Testis (tissue), 2 donors: ENCODE measurements around the gene ARHGAP20.

Experiments
- POLR2A ChIP-seq: fragments of 450-650 bp; IDR thresholded peaks from one replicate; pipeline ENCODE4 v1.6.1; 2017; ENCODE audit warnings: antibody characterized with exemption, mild to moderate bottlenecking, moderate library complexity
- TF ChIP-seq, protein P1 (sequence below), 3 experiments: fragments of 450-650 bp in 2 of 3; fragments of 200-600 bp in 1 of 3; sonication (generic) in 1 of 3; IDR thresholded peaks; one replicate each; pipeline ENCODE4 v1.5.1; 2016 to 2019; ENCODE audit warnings: antibody characterized with exemption in 3 of 3, mild to moderate bottlenecking in 2 of 3, moderate library complexity in 1 of 3

DNA sequence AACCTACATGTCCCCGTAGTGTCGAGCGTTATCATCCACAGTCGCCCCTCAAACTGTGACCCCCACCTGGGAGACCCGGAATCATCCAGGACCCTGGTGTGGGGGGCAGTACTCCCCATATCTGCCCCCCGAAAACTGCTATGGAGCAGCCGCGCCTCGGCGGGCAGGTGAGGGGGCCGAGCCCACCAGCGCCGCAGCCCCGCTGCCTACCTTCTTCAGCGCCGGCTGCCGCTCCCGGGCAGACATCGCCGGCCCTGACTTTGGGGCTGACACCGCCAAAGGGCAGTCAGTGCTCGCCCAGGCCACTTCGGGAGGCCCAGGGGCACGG is 825 bp downstream of the ARHGAP20 start:
- TF ChIP-seq, protein P1, sequence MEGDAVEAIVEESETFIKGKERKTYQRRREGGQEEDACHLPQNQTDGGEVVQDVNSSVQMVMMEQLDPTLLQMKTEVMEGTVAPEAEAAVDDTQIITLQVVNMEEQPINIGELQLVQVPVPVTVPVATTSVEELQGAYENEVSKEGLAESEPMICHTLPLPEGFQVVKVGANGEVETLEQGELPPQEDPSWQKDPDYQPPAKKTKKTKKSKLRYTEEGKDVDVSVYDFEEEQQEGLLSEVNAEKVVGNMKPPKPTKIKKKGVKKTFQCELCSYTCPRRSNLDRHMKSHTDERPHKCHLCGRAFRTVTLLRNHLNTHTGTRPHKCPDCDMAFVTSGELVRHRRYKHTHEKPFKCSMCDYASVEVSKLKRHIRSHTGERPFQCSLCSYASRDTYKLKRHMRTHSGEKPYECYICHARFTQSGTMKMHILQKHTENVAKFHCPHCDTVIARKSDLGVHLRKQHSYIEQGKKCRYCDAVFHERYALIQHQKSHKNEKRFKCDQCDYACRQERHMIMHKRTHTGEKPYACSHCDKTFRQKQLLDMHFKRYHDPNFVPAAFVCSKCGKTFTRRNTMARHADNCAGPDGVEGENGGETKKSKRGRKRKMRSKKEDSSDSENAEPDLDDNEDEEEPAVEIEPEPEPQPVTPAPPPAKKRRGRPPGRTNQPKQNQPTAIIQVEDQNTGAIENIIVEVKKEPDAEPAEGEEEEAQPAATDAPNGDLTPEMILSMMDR (IDR thresholded peaks at IDR 0.05) = no peak
- TF ChIP-seq POLR2A = no peak
